Islet precursor cell (in vitro differentiated cells): ENCODE data around the gene MXD3.

Source experiments
- DNase-seq: peaks from one replicate; pipeline ENCODE4 v3.0.0-alpha.2; 2018

Gene MXD3

DNA sequence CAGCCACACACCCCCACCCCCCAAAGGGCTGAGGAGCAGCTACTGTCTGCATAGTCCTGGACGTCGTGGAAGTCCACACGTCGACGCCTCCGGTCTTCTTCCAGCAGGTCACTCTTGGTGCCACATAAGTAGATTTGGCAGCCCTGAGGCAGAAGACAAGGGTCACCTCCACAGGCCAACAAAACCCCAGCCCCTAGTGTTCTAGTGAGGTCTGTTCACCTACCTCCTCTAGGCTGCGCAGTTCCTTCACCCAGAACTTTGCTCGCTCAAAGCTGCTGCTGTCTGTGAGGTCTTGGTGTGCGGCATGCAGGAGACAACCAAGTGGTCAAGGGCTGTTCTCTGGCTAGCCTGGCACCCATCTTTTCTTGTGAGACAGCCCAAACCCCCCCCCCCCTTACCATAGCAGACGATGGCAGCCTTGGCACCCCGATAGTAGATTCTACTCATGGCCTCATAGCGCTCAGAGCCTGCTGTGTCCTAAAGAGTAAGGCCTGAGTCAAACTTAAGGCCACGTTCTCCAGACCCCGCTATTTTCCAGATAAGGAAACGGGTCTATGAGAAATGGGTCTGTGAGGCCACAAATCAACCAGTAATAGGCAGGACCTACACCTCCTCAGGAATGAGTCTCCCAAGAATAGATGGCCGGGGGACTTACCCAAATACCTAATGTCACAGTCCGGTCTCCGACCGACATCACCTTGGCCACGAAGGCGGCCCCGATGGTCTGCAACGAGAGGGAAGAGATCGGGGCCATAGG lies 9.2 kb downstream of the MXD3 start:
- peak; percentile 69 for DNase-seq

- peak; percentile 72 for DNase-seq
Observed at GRCh38 chr5:177301503-177302165, 10.1 kb downstream of the MXD3 start.

DNA sequence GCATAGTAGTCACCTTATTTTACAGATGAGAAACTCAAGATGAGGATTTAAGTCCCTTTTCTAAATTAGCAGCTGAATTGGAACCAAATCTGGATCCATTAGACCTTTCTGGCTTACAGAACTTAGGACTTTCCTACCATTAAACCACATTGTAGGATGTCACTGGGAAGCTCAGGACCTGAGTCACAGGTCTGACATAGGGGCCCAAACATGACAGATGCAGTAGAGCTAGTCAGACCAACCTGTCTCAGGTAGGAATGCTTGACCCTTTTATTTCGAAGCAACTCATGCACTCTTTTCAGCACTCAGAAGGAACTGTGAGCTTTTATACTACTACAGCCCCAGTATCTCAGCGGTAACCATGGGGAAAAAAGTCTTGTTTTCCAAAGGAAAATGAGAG lies 10.7 kb downstream of the MXD3 start:
- DNase-seq = no peak

- DNase-seq = peak; percentile 71
Observed at GRCh38 chr5:177300236-177300880, 11.3 kb downstream of the MXD3 start.

GRCh38 chr5:177299697-177300096 lies 12.0 kb downstream of the MXD3 start:
- no peak for DNase-seq

DNA sequence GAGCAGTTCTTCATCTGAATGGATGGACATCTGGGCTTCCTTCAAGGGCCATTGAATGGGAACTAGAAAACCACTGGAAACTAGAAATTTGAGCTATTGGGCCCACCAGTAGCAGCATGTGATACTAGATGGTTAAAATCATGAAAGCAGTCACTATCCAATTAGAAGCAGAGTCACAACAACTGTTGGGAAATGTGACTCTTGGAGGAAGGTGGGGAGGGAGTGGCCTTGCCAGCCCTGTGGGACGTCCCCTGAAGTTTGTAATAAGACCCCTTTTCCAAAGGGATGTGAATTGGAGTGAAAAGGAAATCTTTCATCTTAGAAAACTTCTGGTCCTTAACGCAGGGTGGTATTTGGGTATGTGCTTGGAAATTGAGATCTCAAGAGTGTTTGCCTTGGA lies 13.8 kb downstream of the MXD3 start:
- DNase-seq = no peak

DNA sequence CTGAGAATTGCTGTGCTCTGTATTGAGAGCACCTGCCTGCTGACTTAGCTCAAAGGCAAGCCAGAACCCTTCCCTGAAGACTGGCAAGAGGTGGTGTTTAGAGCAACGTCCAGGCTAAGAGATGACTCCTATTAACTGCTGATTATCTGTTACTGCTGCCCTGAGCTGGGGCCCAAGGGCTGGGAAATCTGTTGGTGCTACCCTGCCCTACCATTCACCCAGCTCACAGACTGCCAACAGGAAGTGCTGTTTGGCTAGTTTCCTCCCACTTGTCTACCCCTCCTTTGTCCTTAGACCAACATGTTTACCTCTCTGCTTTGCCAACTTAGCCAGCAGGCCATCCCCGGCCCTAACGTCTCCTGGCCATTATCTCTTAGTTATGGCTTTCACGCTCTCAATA lies 15.1 kb downstream of the MXD3 start:
- DNase-seq = no peak

DNA sequence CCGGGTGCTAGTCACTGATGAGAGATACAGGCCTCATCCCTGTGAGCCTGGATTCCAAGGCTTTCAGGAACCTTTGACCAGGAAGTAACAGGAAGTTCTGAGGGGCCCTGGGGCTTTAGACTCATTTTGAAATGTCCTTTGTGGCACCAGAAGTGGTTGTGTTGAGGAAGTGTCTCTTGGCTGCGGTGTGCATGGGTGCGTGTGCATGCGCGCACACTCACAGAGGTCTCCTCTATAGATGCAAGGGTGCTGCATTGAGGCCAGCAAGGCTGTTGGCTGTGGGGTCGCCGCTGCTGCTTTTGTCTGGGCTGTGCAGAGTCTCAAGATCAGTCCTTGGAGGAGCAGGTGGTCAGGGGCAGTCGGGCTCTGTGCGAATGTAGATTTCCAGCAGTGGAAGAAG lies 15.8 kb downstream of the MXD3 start:
- no peak for DNase-seq

DNA sequence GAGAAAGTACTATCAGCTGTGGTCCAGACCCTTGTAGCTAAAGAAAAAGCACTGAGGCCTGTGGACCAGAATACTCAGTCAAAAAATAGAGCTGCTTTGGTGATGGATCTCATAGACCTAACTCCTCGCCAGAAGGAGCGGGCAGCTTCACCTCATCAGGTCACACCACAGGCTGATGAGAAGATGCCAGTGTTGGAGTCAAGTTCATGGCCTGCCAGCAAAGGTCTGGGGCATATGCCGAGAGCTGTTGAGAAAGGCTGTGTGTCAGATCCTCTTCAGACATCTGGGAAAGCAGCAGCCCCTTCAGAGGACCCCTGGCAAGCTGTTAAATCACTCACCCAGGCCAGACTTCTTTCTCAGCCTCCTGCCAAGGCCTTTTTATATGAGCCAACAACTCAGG lies 17.1 kb downstream of the MXD3 start:
- DNase-seq = no peak

- no peak for DNase-seq
Observed at GRCh38 chr5:177293819-177294581, 17.7 kb downstream of the MXD3 start.

GRCh38 chr5:177291735-177292134 lies 20.0 kb downstream of the MXD3 start:
- DNase-seq = no peak

DNA sequence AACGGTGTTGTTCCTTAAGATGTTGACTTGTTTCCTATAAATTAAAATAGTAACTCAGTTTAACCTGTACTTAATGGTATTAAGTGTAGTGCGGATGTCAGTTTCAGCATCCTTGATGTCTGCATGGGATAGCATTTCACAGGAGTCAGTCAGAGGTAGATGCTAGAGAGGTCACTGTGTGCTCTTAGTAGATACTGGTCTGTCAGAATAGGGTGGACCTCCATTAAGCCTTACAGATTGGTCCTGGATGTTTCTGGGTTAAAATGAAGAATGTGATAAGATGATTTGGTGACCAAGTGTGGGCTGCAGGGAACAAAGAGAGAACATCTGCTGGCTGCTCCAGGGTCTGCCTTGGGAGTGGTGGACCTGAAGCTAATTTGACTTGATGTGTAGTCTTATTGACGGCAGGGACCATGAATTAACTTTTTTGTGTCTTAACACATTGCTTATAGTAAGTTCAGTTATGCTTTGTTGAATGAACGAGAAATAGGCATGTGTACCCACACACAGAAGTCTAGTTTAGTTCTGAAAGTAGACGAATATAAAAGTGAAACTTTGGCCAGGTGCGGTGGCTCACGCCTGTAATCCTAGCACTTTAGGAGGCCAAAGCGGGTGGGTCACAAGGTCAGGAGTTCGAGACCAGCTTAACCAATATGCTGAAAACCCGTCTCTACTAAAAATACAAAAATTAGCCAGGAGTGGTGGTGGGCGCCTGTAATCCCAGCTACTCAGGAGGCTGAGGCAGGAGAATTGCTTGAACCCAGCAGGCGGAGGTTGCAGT lies 20.7 kb downstream of the MXD3 start:
- DNase-seq = no peak

DNA sequence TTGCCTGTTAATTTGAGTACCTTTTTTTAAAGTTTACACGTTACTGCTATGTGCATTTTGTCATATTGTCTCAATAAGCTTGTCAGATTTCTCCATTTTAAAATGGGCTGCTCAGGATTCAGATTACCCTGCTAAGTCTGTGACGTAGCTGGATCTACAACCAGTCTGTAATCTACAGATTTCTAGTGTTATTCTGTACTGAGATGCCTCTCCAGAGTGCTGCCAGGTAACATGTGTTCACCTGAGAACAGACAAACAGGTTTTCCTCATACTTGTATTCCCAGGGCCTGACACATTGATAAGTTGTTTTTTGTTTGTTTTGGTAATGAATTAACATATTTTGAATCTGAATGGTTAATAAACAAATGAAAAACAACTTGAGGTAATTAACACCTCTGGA lies 23.5 kb downstream of the MXD3 start:
- no peak for DNase-seq

DNA sequence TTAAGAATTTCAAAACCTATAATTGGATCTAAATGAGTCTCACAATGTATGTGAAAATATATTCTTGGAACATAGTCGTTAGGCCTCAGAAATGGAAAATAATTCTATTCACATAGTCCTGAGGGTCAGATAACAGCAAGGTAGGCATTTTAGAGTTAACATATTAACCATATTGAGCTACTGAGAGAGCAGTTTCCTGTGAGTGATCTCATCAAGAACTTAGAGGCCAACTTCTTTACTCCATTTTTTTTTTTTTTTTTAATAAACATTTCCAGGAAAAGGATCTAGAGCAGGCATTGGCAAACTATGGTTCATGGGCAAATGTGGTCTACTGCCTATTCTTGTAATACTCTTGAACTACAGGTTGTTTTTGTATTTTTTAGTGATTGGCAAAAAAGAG lies 34.8 kb downstream of the MXD3 start:
- DNase-seq = no peak

DNA sequence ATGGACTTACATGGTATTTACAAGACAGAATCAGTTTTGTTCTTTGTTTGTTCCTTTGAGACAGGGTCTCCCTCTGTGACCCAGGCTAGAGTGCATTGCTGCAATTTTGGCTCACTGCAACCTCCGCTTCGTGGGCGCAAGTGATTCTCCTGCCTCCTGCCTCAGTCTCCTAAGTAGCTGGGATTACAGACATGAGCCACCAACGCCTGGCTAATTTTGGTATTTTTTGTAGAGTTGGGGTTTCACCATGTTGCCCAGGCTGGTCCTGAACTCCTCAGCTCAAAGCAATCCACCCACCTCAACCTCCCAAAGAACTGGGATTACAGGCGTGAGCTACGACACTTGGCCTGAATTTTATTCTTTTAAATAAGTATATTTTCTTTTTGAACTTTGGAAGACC lies 35.8 kb downstream of the MXD3 start:
- DNase-seq = no peak

- no peak for DNase-seq
Observed at GRCh38 chr5:177271113-177271512, 40.6 kb downstream of the MXD3 start.

- no peak for DNase-seq
Observed at GRCh38 chr5:177270653-177271052, 41.0 kb downstream of the MXD3 start.

GRCh38 chr5:177269976-177270375 lies 41.7 kb downstream of the MXD3 start:
- DNase-seq = no peak

DNA sequence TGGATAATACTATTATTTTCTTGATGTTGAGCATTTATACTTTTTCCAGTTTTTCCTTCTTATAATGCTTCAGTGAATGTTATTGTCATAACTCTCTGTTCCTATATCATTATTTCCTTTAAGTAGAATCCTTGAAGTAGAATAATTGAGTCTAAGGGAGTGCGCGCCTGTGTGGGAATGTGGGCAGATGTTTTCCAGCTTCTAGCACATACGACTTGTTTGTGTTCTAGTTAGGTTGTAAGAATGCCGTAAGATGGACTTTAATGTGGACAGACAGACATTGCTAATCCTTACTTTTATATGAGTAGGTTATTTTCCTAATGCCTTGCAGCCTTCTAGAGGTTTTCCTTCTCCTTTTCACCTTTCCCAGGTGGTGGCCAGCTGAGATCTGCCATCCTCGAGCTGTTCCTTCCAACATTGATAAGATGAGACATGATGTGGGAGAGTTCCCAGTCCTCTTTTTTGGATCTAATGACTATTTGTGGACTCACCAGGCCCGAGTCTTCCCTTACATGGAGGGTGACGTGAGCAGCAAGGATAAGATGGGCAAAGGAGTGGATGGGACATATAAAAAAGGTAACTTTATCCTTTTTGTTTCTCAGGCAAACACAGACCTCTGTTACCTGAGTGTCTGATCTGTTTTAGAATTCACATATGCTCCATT lies 42.3 kb downstream of the MXD3 start:
- no peak for DNase-seq

DNA sequence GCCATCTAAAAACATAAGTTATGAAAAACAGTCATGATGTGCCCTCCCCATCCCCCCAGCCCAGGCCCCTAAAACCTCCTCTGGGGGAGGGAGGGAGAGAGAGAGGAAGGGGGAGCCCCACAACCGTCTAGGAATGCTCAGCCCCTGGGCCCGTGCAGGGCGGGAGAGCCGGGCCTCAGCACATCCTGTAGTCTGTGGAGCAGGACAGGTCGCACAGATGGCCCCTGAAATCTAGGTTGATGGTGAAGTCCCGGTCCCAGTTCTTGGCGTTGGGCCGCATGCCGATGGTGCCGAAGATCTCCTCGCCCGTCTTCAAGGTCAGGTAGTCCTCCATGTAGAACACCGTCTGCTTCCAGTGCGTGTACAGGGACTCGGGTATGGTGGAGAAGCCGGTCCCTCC lies 46.3 kb downstream of the MXD3 start:
- no peak for DNase-seq

- DNase-seq = no peak
Observed at GRCh38 chr5:177264178-177264577, 47.5 kb downstream of the MXD3 start.

DNA sequence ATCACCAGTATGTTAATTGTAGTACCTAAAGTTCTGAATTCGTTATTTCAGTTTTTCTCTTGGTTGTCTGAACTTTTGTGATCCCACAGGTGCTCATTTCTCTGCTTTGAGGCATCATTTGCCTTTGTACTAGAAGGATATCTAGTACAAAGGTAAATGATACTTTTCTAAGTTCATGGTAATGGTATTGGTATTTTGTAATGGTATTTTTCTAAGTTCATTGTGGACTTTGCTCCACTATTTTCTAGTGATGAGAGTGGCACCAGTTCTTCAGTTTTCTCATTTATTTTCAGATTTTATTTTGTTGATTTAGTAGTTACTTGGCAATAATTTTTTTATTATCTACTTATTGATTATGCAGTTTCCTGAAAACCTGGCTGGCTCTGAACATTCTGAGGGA lies 50.2 kb downstream of the MXD3 start:
- no peak for DNase-seq
